ENCODE data around the gene SURF4. TPM values are rescaled to one million over a fixed set of nuclear protein-coding genes. Genes with fewer than 3 reads are reported as not detected.

The SURF4 gene
- total and polyA plus RNA-seq, 2 of the 13 experiments (the other 11 are each of a cell fraction or from before 2014, with no cell fraction given) = 220 to 265 TPM

DNA sequence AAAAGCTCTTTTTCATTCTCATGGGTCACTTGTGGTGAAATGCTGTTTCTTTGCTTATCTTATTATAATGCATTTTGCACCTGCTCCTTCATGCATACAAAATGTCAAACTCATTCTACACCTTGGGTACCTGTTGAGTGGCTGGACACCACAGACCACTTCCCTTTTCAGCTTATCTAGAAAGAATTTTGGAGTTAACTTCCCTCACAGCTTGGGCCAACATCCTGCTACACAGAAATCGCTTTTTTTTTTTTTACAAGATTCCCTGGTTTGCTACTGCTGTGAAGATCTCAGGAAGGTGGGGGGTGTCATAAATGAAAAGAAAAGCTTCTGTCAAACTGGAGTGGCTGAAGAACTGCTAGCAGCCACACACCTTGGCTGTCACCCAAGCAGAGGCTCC, 39.3 kb upstream of the SURF4 start:
- no peak overlapping the region for H3K4me2 ChIP-seq (ENCODE audit: low read depth, low read length)
- ChIA-PET POLR2A (no interaction called here), CTCF (ENCODE audit: low intra/inter-chr PET ratio, low total read pairs) (no interaction called here)
- BruUV-seq (replicated peaks) = no TSS peak
- H3K79me2 ChIP-seq (ENCODE audit: insufficient read depth, low read length) = peaks cover 36% of the 10 kb centered on the region
- intact Hi-C loops (cut with micrococcal nuclease; ENCODE audit: unreplicated experiment) (no loop called here), in situ Hi-C loops (cut with HindIII; ENCODE audit: extremely low pct_ligation_motif_present, low pct_unique_long_range_greater_than_20kb) (no loop called here)
- peaks cover 44% of the 10 kb centered on the region for H3K4me1 ChIP-seq (ENCODE audit: insufficient read depth, low read length)
- DNase-seq (ENCODE audit: low spot score) (no peak), FAIRE-seq (no peak), ATAC-seq (no peak)
- no peak overlapping the region for H3K27ac ChIP-seq (ENCODE audit: extremely low read length, insufficient read depth, low read length)
- peaks cover 26 to 52% of the 10 kb centered on the region in 2 experiments; a peak in 4 of 5 replicates for H3K36me3 ChIP-seq (replicated peaks in 1 of 2; ENCODE audit: control insufficient read depth in 1 of 2, insufficient read depth in 2 of 2, low read length in 2 of 2)
- H3K9me3 ChIP-seq (ENCODE audit: low read length) = no peaks in the 10 kb centered on the region
- no peak overlapping the region for H3K9ac ChIP-seq (ENCODE audit: insufficient read depth, low read depth, low read length)
- TF ChIP-seq ATF1 (CRISPR knock-in tag; IDR thresholded peaks at IDR 0.05) (no peak), RORA (CRISPR knock-in tag; IDR thresholded peaks at IDR 0.05) (no peak), SIN3A (IDR thresholded peaks at IDR 0.05; ENCODE audit: borderline replicate concordance, low read depth, low read length) (no peak), DPF2 (CRISPR knock-in tag; IDR thresholded peaks at IDR 0.05; ENCODE audit: borderline replicate concordance, low read depth) (no peak), POLR2AphosphoS5 (IDR thresholded peaks at IDR 0.05; ENCODE audit: low read depth, low read length) (no peak), ZEB1 (IDR thresholded peaks at IDR 0.05; ENCODE audit: insufficient replicate concordance, low read depth) (no peak), DMTF1 (CRISPR knock-in tag; IDR thresholded peaks at IDR 0.05) (no peak), NONO (IDR thresholded peaks at IDR 0.05) (no peak), NONO (CRISPR knock-in tag; conservative IDR thresholded peaks at IDR 0.05) (no peak), NBN (conservative IDR thresholded peaks at IDR 0.05) (no peak), ZBED4 (CRISPR knock-in tag; IDR thresholded peaks at IDR 0.05; ENCODE audit: borderline replicate concordance) (no peak), ZNF251 (CRISPR knock-in tag; IDR thresholded peaks at IDR 0.05) (no peak), ZNF878 (CRISPR knock-in tag; IDR thresholded peaks at IDR 0.05) (no peak), PCBP2 (optimal IDR thresholded peaks at IDR 0.05; ENCODE audit: low read depth, low read length, poor library complexity, severe bottlenecking) (no peak), ZBTB42 (CRISPR knock-in tag; IDR thresholded peaks at IDR 0.05) (no peak), ZMYM3 (CRISPR knock-in tag; IDR thresholded peaks at IDR 0.05) (no peak), U2AF2 (IDR thresholded peaks at IDR 0.05; ENCODE audit: low read depth, low read length) (no peak), REPIN1 (CRISPR knock-in tag; IDR thresholded peaks at IDR 0.05; ENCODE audit: borderline replicate concordance, low read depth) (no peak)
- no peak overlapping the region for H3K4me3 ChIP-seq (replicated peaks in 1 of 3; ENCODE audit: insufficient read depth in 1 of 3, low read depth in 2 of 3, low read length in 3 of 3)
- 96% methylated on average over 1 of the region's 1 CpG for WGBS (ENCODE audit: low lambda C conversion rate)
- no peak overlapping the region for H2AFZ ChIP-seq (ENCODE audit: low read length)
- H3K27me3 ChIP-seq (ENCODE audit: control insufficient read depth in 1 of 2, insufficient read depth in 2 of 2, low read length in 2 of 2) = no peaks in the 10 kb centered on the region; a peak in 1 of 5 replicates
- H4K20me1 ChIP-seq (ENCODE audit: insufficient read depth, low read length) = no peaks in the 10 kb centered on the region
